ENCODE measurements around the gene NTNG1. TPM values are rescaled to one million over a fixed set of nuclear protein-coding genes. Genes with fewer than 3 reads are reported as not detected.

Gene NTNG1
- total RNA-seq, 1 donor from 2014 or later, result 25.8 TPM

- DNase-seq (ENCODE audit: low read depth), result no peak
- no peak overlapping the region for H3K4me3 ChIP-seq (ENCODE audit: low read depth, low read length)
- TF ChIP-seq, protein P1, sequence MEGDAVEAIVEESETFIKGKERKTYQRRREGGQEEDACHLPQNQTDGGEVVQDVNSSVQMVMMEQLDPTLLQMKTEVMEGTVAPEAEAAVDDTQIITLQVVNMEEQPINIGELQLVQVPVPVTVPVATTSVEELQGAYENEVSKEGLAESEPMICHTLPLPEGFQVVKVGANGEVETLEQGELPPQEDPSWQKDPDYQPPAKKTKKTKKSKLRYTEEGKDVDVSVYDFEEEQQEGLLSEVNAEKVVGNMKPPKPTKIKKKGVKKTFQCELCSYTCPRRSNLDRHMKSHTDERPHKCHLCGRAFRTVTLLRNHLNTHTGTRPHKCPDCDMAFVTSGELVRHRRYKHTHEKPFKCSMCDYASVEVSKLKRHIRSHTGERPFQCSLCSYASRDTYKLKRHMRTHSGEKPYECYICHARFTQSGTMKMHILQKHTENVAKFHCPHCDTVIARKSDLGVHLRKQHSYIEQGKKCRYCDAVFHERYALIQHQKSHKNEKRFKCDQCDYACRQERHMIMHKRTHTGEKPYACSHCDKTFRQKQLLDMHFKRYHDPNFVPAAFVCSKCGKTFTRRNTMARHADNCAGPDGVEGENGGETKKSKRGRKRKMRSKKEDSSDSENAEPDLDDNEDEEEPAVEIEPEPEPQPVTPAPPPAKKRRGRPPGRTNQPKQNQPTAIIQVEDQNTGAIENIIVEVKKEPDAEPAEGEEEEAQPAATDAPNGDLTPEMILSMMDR (conservative IDR thresholded peaks at IDR 0.05; ENCODE audit: low read depth, low read length), result no peak
Observed at GRCh38 chr1:107327446-107327845, 186.6 kb downstream of the NTNG1 start.

DNA sequence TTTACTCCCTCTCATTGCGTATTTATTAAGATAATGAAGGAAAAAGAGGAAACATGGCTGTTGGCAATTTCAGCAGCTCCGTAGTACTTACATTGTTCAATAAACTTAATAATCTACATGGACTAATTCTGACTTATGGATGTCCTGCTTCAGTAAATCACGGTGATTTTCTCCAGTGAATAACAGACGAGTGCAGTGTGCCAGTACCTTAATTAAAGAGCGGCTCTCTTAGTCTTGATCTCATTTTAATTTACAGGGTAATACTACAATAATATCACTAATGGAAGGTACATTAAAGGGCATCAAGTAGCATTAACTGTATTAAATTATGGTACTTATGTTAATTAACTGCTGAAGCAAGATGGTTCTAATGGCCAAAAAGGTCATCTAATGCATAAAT lies 187.2 kb downstream of the NTNG1 start:
- H3K4me3 ChIP-seq (ENCODE audit: low read depth, low read length), result no peak overlapping the region
- DNase-seq (ENCODE audit: low read depth), result no peak
- TF ChIP-seq, protein P1 (conservative IDR thresholded peaks at IDR 0.05; ENCODE audit: low read depth, low read length), result no peak

DNA sequence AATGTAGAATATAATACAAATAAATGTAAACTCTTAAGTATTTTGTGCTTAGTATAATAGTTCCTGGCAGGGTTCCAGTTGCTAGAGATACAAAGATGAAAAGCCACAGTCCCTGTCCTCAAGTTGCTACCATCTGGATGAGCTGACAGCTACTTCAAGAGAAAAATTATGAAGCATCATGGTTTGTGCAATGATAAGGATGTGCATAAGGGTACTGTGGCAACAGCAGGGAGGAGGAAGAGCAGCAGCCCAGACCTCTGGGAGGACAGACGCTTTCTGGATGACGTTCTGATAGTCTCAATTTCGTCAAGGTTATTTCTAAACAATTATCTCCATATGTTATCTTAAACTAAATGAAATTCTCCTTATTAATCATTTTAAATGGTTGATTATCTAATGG lies 198.9 kb downstream of the NTNG1 start:
- DNase-seq (ENCODE audit: low read depth), result no peak
- TF ChIP-seq, protein P1 (conservative IDR thresholded peaks at IDR 0.05; ENCODE audit: low read depth, low read length), result no peak
- no peak overlapping the region for H3K4me3 ChIP-seq (ENCODE audit: low read depth, low read length)

- no peak overlapping the region for H3K4me3 ChIP-seq (ENCODE audit: low read depth, low read length)
- TF ChIP-seq, protein P1 (conservative IDR thresholded peaks at IDR 0.05; ENCODE audit: low read depth, low read length), result no peak
- no peak for DNase-seq (ENCODE audit: low read depth)
Observed at GRCh38 chr1:107342316-107342715, 201.5 kb downstream of the NTNG1 start.

- no peak for DNase-seq (ENCODE audit: low read depth)
- H3K4me3 ChIP-seq (ENCODE audit: low read depth, low read length), result no peak overlapping the region
- TF ChIP-seq, protein P1 (conservative IDR thresholded peaks at IDR 0.05; ENCODE audit: low read depth, low read length), result no peak
Observed at GRCh38 chr1:107342768-107343167, 201.9 kb downstream of the NTNG1 start.

- no peak overlapping the region for H3K4me3 ChIP-seq (ENCODE audit: low read depth, low read length)
- no peak for DNase-seq (ENCODE audit: low read depth)
Observed at GRCh38 chr1:107343601-107344000, 202.8 kb downstream of the NTNG1 start.

GRCh38 chr1:107344268-107344760 lies 203.5 kb downstream of the NTNG1 start:
- TF ChIP-seq, protein P1 (conservative IDR thresholded peaks at IDR 0.05; ENCODE audit: low read depth, low read length), result no peak
- no peak overlapping the region for H3K4me3 ChIP-seq (ENCODE audit: low read depth, low read length)
- DNase-seq (ENCODE audit: low read depth), result no peak

More at GRCh38 chr1:107343601-107344000, 202.8 kb downstream of the NTNG1 start:
- TF ChIP-seq, protein P1 (conservative IDR thresholded peaks at IDR 0.05; ENCODE audit: low read depth, low read length), result no peak

Data from epithelial cell of proximal tubule (primary cell).